Omental fat pad (tissue), 4 donors: ENCODE data around the gene EIF4G3. TPM values are rescaled to one million over a fixed set of nuclear protein-coding genes. Genes with fewer than 3 reads are reported as not detected.

Experiments used
- ATAC-seq: fragments of 150-250 bp; one replicate; pipeline ENCODE4 v1.9.1; 2016; ENCODE audit warnings: mild to moderate bottlenecking, moderate library complexity; ENCODE audit not compliant: low FRiP score
- DNase-seq: peaks from one replicate; pipeline ENCODE4 v3.0.0-alpha.2; 2019; ENCODE audit warnings: low spot score
- total RNA-seq, 4 donors: library from RNA; depleted of rRNA; stranded (reverse); fragments of >200 nt; gene quantifications; one replicate each; pipeline ENCODE4 v1.1.0, GENCODE V29; 2016
- TF ChIP-seq, protein P1 (sequence below), 3 donors: fragments of 450-650 bp; IDR thresholded peaks; one replicate each; pipeline ENCODE4 v1.5.1; 2016 to 2017; ENCODE audit warnings: antibody characterized with exemption in 3 of 3, mild to moderate bottlenecking in 3 of 3, moderate library complexity in 2 of 3

EIF4G3 gene
- total RNA-seq, 4 donors from 2014 or later: 50.2 to 69.5 (median 51.8) TPM

- TF ChIP-seq, protein P1, sequence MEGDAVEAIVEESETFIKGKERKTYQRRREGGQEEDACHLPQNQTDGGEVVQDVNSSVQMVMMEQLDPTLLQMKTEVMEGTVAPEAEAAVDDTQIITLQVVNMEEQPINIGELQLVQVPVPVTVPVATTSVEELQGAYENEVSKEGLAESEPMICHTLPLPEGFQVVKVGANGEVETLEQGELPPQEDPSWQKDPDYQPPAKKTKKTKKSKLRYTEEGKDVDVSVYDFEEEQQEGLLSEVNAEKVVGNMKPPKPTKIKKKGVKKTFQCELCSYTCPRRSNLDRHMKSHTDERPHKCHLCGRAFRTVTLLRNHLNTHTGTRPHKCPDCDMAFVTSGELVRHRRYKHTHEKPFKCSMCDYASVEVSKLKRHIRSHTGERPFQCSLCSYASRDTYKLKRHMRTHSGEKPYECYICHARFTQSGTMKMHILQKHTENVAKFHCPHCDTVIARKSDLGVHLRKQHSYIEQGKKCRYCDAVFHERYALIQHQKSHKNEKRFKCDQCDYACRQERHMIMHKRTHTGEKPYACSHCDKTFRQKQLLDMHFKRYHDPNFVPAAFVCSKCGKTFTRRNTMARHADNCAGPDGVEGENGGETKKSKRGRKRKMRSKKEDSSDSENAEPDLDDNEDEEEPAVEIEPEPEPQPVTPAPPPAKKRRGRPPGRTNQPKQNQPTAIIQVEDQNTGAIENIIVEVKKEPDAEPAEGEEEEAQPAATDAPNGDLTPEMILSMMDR (IDR thresholded peaks at IDR 0.05): no peak
- ATAC-seq (no peak), DNase-seq (no peak)
Observed at GRCh38 chr1:21082073-21082472, 94.6 kb downstream of the EIF4G3 start.

GRCh38 chr1:21077085-21077484 lies 99.6 kb downstream of the EIF4G3 start:
- ATAC-seq (no peak), DNase-seq (no peak)
- TF ChIP-seq, protein P1 (IDR thresholded peaks at IDR 0.05): no peak

GRCh38 chr1:21072721-21073120 lies 104.0 kb downstream of the EIF4G3 start:
- TF ChIP-seq, protein P1 (IDR thresholded peaks at IDR 0.05): no peak
- ATAC-seq (no peak), DNase-seq (no peak)

DNA sequence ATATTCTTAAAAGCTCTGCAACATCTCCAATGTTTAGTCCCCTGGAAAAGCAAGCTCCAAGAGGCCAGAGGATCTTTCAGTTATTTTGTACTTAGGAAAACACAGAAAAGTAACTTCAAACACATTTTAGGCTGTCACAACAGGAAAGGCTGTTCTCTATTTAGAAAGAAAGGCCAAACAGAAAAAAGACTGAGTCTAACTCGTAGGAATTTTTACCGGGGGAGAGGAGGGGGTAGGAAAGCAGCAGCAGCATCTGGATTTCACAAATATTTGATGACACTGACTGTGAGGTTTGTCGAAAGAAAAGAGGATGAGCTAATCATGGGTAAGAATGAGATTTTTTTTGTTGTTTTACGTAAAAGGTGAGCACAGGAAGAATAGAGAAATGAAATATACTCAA lies 107.1 kb downstream of the EIF4G3 start:
- TF ChIP-seq, protein P1 (IDR thresholded peaks at IDR 0.05): no peak
- DNase-seq (no peak), ATAC-seq (no peak)

DNA sequence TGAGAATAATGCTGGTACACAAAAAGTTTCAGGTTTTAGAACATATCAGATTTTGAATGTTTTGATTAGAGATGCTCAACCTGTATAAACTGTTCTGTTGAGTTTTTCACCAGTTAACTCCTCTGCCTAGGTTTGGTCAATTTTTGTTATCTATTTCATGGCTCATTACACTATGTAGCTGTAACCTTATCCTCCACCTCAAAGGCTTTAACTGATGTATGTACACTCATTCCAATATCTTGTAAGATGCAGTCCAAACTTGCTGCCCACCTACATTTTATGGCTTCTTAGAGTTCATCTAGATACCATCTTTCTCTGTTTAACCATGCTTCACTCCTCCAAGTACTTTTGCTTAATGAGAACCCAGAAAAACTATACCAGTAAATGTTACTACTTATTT lies 107.8 kb downstream of the EIF4G3 start:
- TF ChIP-seq, protein P1 (IDR thresholded peaks at IDR 0.05): no peak
- DNase-seq (no peak), ATAC-seq (no peak)

- TF ChIP-seq, protein P1 (IDR thresholded peaks at IDR 0.05): no peak
- ATAC-seq: no peak
- no peak for DNase-seq
Observed at GRCh38 chr1:21067551-21068227, 109.0 kb downstream of the EIF4G3 start.

- ATAC-seq: no peak
- DNase-seq: no peak
- TF ChIP-seq, protein P1 (IDR thresholded peaks at IDR 0.05): no peak
Observed at GRCh38 chr1:21066356-21067012, 110.2 kb downstream of the EIF4G3 start.
